ENCODE measurements around the gene NUDT3.
"Not testable (repeated sequence)": the region's sequence is repeated elsewhere in the genome, so short reads cannot be mapped to it uniquely, and the experiment has no call there.

NUDT3 gene

GRCh38 chr6:34365781-34366638, 26.5 kb downstream of the NUDT3 start:
- DNase-seq, result not testable (repeated sequence)

GRCh38 chr6:34363681-34364075, 28.8 kb downstream of the NUDT3 start:
- not testable (repeated sequence) for DNase-seq

- no peak for DNase-seq
These were observed 29.4 kb downstream of the NUDT3 start for GRCh38 chr6:34362909-34363680.

GRCh38 chr6:34362176-34362575, 30.3 kb downstream of the NUDT3 start:
- no peak for DNase-seq

GRCh38 chr6:34360556-34360955, 31.9 kb downstream of the NUDT3 start:
- no peak for DNase-seq

GRCh38 chr6:34359418-34360158, 32.9 kb downstream of the NUDT3 start:
- no peak for DNase-seq

GRCh38 chr6:34358389-34358905, 34.0 kb downstream of the NUDT3 start:
- DNase-seq, result no peak

GRCh38 chr6:34357937-34358336, 34.5 kb downstream of the NUDT3 start:
- no peak for DNase-seq

- DNase-seq, result no peak
These were observed 36.6 kb downstream of the NUDT3 start for GRCh38 chr6:34355889-34356288.

- not testable (repeated sequence) for DNase-seq
These were observed 38.2 kb downstream of the NUDT3 start for GRCh38 chr6:34354230-34354629.

- not testable (repeated sequence) for DNase-seq
These were observed 38.9 kb downstream of the NUDT3 start for GRCh38 chr6:34353530-34353929.

GRCh38 chr6:34352305-34352937, 40.0 kb downstream of the NUDT3 start:
- DNase-seq, result no peak

GRCh38 chr6:34350934-34351217, 41.6 kb downstream of the NUDT3 start:
- no peak for DNase-seq

GRCh38 chr6:34350137-34350933, 42.1 kb downstream of the NUDT3 start:
- no peak for DNase-seq

- no peak for DNase-seq
These were observed 43.3 kb downstream of the NUDT3 start for GRCh38 chr6:34349211-34349610.

GRCh38 chr6:34347303-34347702, 45.2 kb downstream of the NUDT3 start:
- DNase-seq, result no peak

GRCh38 chr6:34346175-34347119, 46.0 kb downstream of the NUDT3 start:
- no peak for DNase-seq

GRCh38 chr6:34343806-34344205, 48.7 kb downstream of the NUDT3 start:
- DNase-seq, result no peak

GRCh38 chr6:34342247-34342646, 50.2 kb downstream of the NUDT3 start:
- no peak for DNase-seq

GRCh38 chr6:34341481-34341971, 50.9 kb downstream of the NUDT3 start:
- no peak for DNase-seq
